Measurements from ENCODE around the gene CENPP.

DNA sequence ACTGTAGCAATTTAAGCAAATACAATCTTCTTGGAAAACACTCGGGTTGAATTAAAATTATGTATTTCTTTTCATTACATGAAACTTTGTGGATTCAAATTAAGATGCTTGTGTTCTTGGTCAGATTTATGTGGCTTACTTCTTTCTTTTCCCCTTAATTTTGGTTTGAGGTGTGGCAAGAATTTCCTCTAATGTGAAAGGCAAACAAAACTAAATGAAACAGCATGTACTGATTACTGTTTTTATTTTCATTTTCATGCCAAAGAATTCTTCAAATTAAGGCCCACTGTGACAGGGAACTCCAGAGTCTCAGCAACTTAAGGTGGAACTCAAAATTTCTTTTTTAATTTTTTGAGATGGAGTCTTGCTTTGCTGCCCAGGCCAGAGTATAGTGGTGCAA, 98.6 kb downstream of the CENPP start, which contains the start of gene OMD:
- TF ChIP-seq TCF12 (IDR thresholded peaks at IDR 0.05; ENCODE audit: low read depth) (no peak), TAF1 (IDR thresholded peaks at IDR 0.05; ENCODE audit: low read depth) (no peak)

Measured in Ishikawa (cell line).